Kasumi-1 (cell line): Measurements from ENCODE around the gene ZNF417.
"Not testable (repeated sequence)": the region's sequence is repeated elsewhere in the genome, so short reads cannot be mapped to it uniquely, and the experiment has no call there.

Source experiments
- DNase-seq, 2 experiments: peaks; one replicate each; lab custom pipeline; 2025; lab: John Stamatoyannopoulos, UW

ZNF417 gene

GRCh38 chr19:57887195-57887941, 29.0 kb downstream of the ZNF417 start:
- no peak for DNase-seq

GRCh38 chr19:57886046-57886445, 30.3 kb downstream of the ZNF417 start:
- DNase-seq: no peak

GRCh38 chr19:57873883-57874799, 42.3 kb downstream of the ZNF417 start:
- not testable (repeated sequence) for DNase-seq

GRCh38 chr19:57872450-57872849, 43.9 kb downstream of the ZNF417 start:
- no peak for DNase-seq

GRCh38 chr19:57870225-57870624, 46.2 kb downstream of the ZNF417 start:
- DNase-seq: no peak

GRCh38 chr19:57869655-57870054, 46.7 kb downstream of the ZNF417 start:
- DNase-seq: not testable (repeated sequence)

GRCh38 chr19:57867868-57868492, 48.4 kb downstream of the ZNF417 start:
- DNase-seq: no peak
